Cortex of kidney (tissue), 1 donor: ENCODE results near the gene C12orf57.

Source experiments
- DNase-seq: peaks from one replicate; lab custom pipeline; 2025; lab: John Stamatoyannopoulos, UW

Gene C12orf57

GRCh38 chr12:6937481-6938352 lies 6.1 kb upstream of the C12orf57 start:
- peak; percentile 61 for DNase-seq

- no peak for DNase-seq
These were observed 5.2 kb upstream of the C12orf57 start for GRCh38 chr12:6938353-6939190.

- no peak for DNase-seq
These were observed 4.7 kb upstream of the C12orf57 start for GRCh38 chr12:6939191-6939540.

GRCh38 chr12:6941267-6941666 lies 2.6 kb upstream of the C12orf57 start:
- DNase-seq: no peak

GRCh38 chr12:6941782-6942181 lies 2.0 kb upstream of the C12orf57 start:
- no peak for DNase-seq

GRCh38 chr12:6942331-6942665 lies 1.5 kb upstream of the C12orf57 start:
- DNase-seq: no peak

GRCh38 chr12:6943389-6943721 lies 467 bp upstream of the C12orf57 start:
- DNase-seq: no peak

- DNase-seq: no peak
These were observed 762 bp downstream of the C12orf57 start for GRCh38 chr12:6944381-6945186.

GRCh38 chr12:6945613-6946012 lies 1.8 kb downstream of the C12orf57 start:
- DNase-seq: no peak

GRCh38 chr12:6946033-6946919 lies 2.5 kb downstream of the C12orf57 start:
- peak; percentile 83 for DNase-seq

- no peak for DNase-seq
These were observed 3.1 kb downstream of the C12orf57 start for GRCh38 chr12:6946920-6947374.

GRCh38 chr12:6947615-6948014 lies 3.8 kb downstream of the C12orf57 start:
- DNase-seq: no peak

GRCh38 chr12:6948873-6949594 lies 5.2 kb downstream of the C12orf57 start:
- DNase-seq: no peak

- no peak for DNase-seq
These were observed 6.6 kb downstream of the C12orf57 start for GRCh38 chr12:6950401-6950801.

GRCh38 chr12:6950811-6951540 lies 7.2 kb downstream of the C12orf57 start, which contains the start of gene PTPN6:
PTPN6 (plus strand) TSS chr12:6951356; CDS start chr12:6951513, 157 bp downstream.
- DNase-seq: no peak

- DNase-seq: no peak
These were observed 7.8 kb downstream of the C12orf57 start for GRCh38 chr12:6951551-6952120.

- DNase-seq: no peak
These were observed 8.5 kb downstream of the C12orf57 start for GRCh38 chr12:6952121-6952862.

GRCh38 chr12:6952863-6953441 lies 9.1 kb downstream of the C12orf57 start:
- DNase-seq: no peak
